NCI-H748 (cell line): Measurements from ENCODE around the gene DSCAM.

ENCODE experiments used
- DNase-seq: peaks from one replicate; lab custom pipeline; 2025; ENCODE audit not compliant: unreplicated experiment; lab: John Stamatoyannopoulos, UW

The DSCAM gene

DNA sequence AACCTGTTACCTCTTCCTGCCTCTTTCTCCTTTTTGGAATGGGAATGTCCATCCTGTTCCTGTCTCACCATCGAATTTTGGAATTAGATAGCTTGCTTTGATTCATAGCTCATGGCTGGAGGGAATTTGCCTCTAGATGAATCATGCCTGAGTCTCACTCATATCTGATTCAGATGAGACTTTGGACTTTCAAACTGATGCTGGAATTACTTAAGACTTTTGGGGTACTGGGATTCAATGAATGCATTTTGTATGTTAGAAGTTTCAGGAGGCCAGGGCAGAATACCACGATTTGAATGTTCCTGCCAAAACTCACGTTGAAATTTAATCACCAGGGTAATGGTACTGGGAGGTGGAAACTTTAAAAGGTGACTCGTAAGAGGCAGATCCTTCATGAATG is 132.4 kb downstream of the DSCAM start:
- DNase-seq: no peak

DNA sequence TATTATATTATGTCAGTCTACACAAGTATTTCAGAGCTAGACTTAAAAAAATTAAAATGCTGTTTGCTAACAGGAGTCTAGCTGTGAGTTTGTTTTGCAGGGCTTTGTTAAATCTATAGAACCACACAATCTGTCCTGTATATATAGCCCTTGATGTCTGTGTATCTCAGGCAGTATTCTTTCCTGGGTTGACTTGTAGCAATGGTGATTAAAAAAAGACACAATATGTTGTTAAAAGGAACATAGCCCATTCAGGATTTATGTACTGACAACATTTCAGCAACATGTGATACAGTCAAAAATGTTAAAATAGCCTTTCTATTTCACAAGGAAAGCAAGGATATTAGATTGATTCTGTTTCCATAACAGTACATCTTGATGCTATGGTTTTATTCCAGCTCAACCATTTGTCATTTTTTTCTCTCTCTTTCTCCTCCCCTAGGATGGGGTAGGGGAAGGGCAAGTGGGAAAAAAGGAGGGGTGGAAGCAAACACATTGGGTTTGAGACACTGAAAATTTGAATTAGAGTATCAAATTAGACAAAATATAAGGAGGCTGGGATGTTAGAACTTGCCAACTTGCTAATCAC is 139.2 kb downstream of the DSCAM start:
- no peak for DNase-seq

DNA sequence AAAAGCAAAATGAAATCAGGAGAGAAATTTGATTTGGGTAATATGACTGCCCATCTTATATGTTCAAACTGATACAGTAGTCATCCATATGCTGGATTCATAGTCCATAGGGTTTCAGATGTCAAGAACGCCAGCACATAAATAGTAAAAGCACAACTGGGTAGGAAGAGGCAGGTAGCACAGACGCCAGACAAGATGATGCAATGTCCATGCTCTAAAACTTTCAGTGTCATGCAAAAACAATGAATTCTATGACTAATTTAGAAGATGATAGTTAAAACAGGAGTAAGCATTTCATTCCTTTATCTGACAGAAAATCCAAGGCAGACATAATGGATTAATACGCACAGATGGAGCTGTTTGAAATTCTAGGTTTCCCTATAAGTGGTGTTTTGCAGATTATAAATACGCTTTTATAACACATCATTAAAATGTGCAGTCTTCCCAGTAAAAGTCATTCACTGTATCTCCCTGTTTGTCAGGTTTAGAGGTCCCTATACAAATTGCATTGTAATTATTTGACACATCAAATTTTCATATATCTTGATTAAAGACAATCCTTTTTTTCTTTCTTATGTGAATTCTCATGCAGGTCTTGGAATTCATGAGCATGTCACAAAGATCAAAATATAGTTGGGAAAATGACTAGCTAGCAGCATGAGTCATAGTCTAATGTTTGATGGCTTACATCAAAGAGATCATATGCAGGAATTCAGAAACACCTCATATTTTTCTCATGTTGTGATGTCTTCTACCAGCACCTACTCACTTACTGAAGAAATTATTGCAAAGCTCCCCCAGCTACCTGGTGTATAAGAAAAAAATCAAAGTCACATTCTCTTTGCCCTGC is 139.9 kb downstream of the DSCAM start:
- DNase-seq: no peak

DNA sequence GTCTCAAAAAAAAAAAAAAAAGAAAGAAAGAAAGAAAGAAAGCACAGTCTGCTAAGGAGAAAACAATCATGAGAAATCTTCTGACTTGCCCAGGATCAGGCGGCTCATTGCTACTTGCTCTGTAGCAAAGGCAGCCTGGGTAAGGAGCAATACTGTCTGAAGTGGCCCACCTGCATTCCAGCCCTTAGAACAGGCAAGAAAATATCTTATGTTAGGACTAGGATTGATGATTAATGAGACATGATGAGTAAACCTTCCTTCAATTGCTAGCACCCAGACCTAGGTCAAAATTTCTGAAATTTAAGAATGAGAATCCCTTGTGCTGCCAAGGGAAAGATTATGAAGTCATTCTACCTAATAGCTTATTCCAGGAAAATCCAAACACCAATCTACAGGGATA is 140.8 kb downstream of the DSCAM start:
- no peak for DNase-seq

DNA sequence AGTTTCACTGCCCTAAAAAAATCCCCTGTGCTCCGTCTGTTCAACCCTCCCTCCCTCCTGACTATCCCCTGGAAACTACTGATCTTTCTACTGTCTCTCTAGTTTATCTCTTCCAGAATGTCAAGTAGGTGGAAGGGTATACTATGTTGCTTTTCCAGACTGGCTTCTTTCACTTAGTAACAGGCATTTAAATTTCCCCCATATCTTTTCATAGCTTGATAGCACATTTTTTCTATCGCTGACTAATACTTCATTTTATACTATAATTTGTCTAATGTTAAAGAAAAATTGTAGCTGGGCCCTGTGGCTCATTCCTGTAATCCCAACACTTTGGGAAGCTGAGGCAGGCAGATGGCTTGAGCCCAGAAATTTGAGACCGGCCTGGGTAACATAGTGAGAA is 142.8 kb downstream of the DSCAM start:
- DNase-seq: no peak

DNA sequence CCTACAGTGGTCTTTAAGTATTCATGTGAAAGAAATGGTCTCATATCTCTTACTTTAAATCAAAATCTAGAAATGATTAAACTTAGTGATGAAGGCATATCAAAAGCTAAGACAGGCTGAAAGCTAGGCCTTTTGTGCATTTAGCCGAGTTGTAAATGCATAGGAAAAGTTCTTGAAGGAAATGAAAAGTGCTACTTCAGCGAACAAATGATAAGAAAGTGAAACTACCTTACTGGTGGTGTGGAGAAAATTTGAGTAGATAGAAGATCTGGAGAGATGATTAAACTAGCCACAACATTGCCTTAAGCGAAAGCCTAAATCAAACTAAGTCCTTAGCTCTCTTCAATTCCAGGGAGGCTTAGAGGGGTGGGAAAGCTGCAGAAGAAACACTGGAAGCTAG is 147.6 kb downstream of the DSCAM start:
- DNase-seq: no peak

DNA sequence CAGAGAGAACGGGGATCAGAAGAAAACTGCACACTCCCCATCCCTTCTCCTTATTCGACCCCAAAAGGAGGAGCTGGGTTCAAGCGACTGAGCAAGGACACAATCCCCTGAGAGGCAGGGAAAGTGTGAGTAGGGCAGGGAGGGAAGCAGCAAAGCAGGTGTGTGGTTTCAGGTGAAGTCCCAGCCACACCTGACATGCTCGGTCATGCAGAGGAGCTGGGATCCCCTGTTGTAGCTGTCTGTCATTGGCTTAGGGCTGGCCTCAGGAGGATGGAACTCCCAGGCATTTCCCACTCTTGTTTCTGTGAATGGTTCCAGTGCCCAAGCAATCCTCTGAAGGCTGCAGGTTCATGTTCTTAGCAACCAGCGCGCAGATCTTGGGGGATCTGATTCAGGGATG is 150.7 kb downstream of the DSCAM start:
- no peak for DNase-seq

DNA sequence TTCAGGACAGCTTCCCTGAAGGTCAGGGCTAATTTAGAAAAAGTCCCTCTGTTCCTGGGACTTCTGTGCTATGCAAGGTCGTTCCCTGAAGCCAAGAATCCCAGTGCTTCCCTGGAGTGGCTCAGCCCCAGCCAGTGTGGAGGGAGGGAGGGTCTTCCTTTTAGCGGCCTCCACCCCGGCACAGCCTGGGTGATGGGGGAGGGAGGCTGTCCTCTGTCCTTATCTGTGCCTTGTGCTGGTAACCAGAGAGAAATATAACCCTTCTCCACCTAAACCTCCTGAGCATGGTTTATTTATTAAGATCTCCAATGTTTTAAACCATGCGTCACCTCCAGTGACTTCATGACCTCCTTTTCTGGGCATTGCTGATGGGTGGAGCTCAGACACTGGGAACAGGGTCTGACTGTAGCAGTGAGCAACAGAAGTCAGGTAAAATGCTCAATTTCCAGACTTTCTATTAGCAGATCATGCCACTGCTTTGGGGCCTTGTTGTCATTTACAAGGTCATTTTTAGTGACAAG is 157.1 kb downstream of the DSCAM start:
- DNase-seq: no peak

DNA sequence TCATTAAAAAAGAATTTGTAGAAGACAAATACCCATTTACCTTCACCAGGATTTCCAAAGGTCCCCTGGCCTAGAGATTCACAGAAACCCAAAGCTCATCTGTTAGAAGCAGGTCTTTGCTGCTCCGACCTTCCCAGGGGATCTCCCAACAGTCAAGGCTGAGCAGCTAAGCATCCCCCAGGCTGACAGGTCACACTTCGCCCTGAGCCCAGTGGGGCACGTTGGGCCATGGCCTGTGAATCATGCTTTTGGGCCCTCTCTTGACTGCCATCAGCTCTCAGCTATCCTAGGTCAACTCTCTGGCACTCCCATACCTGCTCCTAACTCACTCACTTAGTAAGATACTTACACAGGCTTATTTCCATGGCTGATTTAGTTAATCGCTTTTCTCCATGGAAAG is 157.7 kb downstream of the DSCAM start:
- no peak for DNase-seq

DNA sequence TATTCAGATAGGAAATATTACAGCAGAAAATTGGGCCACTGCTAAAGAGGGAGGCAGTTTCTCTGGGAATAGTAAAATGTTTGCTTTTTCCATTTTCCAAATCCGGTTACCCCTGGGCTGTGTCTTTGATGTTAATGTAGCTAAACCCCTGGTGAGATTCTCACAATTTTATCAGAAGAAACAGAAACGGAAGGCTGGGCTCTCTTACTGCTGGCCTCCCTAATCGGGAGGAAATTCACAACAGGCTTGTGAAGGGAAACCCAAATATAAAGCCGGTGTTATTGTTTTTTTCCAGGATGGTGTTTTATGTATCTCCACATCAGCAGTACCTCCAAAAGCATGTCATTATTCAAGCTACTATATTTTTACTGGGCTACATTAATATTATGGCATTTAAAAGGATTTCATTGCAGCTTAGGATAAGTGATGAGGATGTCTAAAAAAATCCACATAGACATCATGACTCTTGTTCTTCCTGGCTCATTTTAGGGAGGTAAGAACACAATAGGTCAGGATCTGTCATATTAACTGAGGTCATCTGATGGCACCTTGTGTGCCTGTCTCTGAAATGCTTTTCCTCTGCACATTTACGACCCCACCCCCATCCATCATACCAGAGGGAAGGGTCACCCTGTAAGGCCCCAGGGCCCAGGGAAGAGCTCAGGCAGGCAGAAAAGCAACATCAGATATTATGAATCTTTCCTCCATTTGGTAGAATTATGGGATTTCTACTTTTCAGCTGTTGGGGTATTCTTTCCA is 158.7 kb downstream of the DSCAM start:
- no peak for DNase-seq

DNA sequence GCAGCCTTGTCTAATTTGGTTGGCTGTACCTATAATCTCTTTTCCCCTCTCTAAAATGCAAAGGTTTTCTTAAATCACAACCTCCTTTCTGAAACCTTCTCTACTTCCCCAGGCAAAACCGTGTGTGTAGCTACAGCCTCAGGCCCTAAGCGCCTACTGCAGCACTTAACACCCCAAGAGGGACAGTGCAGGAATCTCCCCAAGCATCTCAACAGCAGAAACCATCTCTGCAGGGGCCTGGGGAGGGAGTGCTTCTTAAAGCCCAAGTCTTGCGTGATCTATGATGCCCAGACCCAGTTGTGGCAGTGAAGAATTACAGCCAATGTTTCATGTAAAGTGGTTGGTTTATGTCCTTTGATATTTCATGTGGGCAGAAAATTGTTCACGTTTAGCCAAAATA is 159.3 kb downstream of the DSCAM start:
- no peak for DNase-seq

DNA sequence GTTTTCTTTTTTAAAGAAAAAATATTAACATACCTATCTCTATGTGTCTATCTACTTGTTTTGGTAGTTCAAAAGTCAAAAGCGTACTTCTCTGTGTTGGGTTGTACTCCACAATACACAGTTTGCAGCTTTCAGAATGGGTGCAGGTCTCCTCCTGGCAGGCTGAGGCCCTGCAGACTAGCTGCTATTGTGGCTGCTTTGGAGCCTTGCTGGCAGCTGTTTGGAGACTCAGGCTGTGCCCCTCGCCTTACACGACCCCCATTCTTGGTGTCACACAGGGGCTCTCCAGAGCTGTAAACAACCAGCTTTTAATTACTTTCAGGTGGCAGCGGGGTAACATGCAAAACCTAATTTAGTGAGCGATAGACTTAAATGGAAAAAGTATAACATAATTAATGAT is 160.4 kb downstream of the DSCAM start:
- peak; percentile 38 for DNase-seq

DNA sequence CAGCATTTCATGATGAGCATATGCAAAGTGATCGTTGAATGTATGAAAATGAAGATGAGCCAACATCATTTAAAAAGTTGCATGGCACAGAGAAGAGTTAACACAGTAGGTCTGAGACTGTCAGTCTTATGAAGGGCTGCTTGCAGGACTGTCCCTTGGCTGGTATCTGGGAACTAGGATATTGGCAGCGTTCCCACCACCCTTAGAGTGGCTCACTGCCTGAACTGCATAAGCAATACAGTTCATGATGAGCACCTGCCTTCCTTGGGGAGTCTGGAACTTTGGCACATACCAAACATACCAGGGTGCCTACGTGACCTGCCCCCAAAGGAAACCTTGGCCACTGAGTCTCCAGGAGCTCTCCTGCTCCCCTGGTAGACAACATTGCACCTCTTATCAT is 161.8 kb downstream of the DSCAM start:
- no peak for DNase-seq

DNA sequence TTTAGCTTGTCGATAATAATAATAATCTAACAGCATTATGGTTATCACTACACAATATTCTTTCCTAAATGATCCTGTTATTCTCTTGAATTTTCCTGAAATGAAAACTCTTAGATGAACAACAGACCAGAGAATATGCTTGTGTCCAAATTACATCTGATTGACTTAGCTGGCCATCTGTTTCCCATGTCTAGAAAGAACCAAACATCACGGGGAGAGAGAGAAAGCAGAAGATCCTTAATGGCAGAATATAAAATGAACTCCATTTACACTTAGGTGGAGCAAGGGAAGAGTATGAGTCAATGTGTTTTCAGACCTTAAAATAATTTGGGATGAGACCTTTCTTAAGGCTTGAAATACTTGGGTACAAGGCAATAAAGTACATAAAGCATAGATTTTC is 162.2 kb downstream of the DSCAM start:
- DNase-seq: no peak

DNA sequence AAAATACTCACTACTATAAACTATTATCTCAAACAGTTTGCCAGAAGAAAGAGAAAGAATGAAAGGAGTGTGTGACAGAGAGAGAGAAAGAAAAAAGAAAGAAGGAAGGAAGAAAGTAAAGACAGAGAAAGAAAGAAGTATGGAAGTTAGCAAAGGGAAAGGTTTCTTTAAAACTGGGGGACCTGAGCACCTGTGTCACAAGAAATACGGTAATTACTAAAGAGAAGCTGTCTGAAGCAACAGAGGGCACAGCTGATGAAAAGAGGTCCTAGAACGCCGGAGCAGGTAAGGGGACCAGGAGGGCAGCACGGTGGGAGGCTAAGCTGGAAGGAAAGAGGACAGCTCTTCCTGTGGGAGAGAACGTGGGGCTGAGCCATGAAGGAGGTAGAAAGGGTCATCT is 163.6 kb downstream of the DSCAM start:
- no peak for DNase-seq

DNA sequence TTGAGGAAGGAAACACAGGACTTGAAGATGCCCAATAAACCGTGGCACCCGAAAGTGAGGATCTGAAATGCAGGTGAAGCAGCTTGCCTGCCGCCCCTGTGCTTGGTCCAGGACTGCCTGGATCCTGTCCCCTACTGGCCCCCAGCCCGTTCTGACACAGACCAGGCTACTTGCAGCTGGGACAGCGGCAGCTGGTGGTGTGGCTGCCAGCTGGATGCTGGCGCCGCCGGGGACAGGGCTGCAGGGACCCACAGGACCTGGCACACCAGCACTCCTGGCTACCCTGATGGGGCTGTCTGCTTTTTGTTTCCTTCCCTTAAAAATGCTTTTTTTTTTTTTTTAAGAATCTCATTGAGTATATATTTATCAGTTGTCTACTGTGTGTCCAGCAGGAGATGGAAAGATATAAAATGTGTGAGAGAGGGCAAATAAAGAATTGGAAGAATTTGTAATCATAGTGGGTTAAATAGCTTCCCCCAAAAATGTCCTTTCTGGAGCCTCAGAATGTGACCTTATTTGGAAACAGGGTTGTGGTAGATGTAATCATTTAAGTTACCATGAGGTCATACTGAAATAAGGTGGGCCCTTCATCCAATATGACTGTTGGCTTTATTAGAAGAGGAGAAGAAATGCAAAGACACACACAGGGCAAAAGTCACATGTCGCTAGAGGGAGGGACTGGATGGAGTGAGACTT is 165.6 kb downstream of the DSCAM start:
- DNase-seq: no peak

DNA sequence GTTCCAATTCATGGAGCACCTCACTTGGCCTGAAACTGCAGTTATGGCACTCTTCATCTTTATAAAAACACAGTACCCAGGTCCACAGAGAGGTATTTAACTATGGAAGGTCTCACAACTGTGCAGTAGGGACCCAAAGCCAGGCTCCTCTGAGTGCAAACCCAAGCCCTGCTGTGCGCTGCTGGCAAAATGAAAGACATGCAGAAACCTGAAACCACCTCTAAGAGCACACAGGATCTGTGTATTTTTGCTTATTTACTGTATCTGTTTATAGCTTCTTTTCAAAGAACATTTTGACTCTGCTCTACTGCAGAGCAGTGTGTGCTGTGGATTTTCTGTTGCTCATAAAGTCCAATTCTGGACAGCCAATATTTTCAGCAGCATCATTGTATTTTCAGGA is 166.6 kb downstream of the DSCAM start:
- peak; percentile 70 for DNase-seq

DNA sequence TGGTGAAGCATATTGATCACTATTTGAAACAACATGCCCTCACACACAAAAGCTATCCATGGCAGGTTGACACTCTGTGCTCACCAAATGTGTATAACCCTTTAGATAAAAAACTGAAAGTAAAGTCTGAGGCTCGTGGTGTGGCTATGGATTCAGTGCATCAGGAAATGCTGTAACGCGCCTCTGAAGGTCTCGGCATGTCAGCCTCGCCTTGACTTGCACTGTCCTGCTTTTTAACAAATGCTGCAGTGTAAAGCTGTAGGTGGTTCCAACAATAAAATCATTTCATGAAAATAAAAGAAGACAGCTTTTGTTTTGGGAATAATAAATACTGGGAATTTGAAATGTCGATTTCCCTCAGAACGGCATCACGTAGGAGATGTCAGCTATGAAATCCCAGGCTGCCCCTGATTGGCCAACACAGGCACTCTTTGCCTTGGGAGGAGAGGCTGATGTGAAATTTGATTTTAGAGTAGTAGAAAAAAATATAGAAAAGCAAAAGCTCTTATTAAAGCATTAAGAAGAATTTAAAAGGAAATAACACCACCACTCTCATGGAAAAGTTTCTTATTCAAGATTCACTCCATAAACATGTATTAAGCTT is 168.2 kb downstream of the DSCAM start:
- no peak for DNase-seq

DNA sequence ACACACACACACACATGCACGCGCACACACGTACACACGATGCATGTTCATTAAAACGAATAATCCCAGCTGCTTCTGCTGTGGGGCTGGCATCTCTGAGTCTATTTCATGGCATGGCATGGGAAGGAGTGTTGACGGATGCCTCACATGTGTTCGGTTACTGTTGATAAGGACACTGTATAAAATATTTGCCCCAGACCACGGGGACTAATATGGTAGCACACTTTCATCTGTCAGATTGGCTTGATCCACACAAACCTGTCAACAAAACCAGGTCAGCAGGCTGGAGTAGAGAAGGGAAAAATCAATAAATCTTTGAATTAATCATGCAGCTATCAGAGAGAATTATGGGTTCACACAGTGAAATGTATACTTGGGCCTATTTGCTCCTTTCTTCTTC is 171.9 kb downstream of the DSCAM start:
- DNase-seq: no peak

DNA sequence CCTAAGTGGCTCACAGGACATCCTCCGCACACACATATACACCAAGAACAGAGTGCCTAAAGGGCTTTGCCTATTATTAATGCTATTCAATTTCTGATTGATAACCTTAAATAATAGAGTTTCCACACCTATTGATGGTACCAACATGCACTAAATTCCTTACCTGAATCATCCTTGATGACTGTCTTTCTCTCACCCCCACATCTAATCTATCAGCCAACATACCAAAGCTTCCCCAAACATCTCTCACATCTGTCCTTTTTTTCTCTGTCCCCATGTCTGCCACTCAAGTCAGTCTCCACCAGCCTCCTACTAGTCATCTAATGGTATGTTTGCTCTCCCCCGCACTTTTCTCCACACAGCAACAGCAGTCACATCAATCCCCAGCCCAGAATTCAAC is 174.4 kb downstream of the DSCAM start:
- DNase-seq: no peak

DNA sequence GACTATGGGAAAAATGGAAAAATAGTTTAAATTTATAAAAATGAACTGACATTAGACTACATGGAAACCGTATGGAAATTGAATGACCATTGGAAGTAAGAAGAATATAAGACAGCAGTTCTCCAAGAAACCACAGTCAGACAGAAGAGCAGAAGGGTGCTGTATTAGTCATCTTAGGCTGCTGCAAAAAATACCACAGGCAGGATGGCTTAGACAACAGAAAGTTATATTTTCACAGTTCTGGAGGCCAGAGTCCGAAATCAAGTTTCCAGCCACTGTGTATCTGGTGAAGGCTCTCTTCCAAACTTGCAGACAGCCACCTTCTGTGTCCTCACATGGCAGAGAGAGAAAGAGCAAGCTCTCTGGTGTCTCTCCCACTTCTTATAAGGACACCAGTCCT is 175.2 kb downstream of the DSCAM start:
- DNase-seq: no peak
